Gastroesophageal sphincter (tissue), 4 donors: Measurements from ENCODE around the gene LRRC28. TPM values are rescaled to one million over a fixed set of nuclear protein-coding genes. Genes with fewer than 3 reads are reported as not detected.

Experiments
- ATAC-seq: fragments of 150-250 bp; one replicate; pipeline ENCODE4 v1.9.1; 2016; ENCODE audit warnings: mild to moderate bottlenecking, moderate library complexity
- H3K27ac ChIP-seq, 4 donors: fragments of 200-600 bp; sonication (generic) in 3 of 4; 1 replicate in 3 of 4; 2 replicates in 1 of 4; pipeline ENCODE4 v1.5.1; 2016 to 2019
- H3K27me3 ChIP-seq: fragments of 200-600 bp; sonication (generic); one replicate; pipeline ENCODE4 v1.5.1; 2019
- H3K36me3 ChIP-seq, 2 donors: fragments of 200-600 bp; sonication (generic); one replicate each; pipeline ENCODE4 v1.5.1; 2019; ENCODE audit warnings: control low read depth in 1 of 2
- H3K4me1 ChIP-seq, 3 donors: fragments of 200-600 bp; sonication (generic); 1 replicate in 2 of 3; 2 replicates in 1 of 3; pipeline ENCODE4 v1.5.1; 2016 to 2019; ENCODE audit warnings: control low read depth in 2 of 3
- H3K4me3 ChIP-seq, 2 donors: fragments of 200-600 bp; sonication (generic); one replicate each; pipeline ENCODE4 v1.5.1; 2019; ENCODE audit warnings: mild to moderate bottlenecking in 1 of 2, moderate library complexity in 1 of 2
- H3K9me3 ChIP-seq, 3 donors: fragments of 200-600 bp; sonication (generic); one replicate each; pipeline ENCODE4 v1.5.1; 2017 to 2019; ENCODE audit warnings: control low read depth in 2 of 3
- CTCF ChIP-seq, 4 experiments: fragments of 200-600 bp in 2 of 4; fragments of 450-650 bp in 2 of 4; sonication (generic) in 1 of 4; IDR thresholded peaks; one replicate each; pipeline ENCODE4 v1.5.1; 2017 to 2019; ENCODE audit warnings: antibody characterized with exemption in 4 of 4, mild to moderate bottlenecking in 2 of 4, moderate library complexity in 2 of 4
- EP300 ChIP-seq: sonication (generic); formaldehyde crosslinking; IDR thresholded peaks from one replicate; pipeline ENCODE4 v1.6.1; 2017; ENCODE audit warnings: antibody characterized with exemption, mild to moderate bottlenecking
- POLR2A ChIP-seq, 2 donors: fragments of 450-650 bp; IDR thresholded peaks; one replicate each; pipeline ENCODE4 v1.6.1; 2017; ENCODE audit warnings: antibody characterized with exemption in 2 of 2, mild to moderate bottlenecking in 2 of 2, moderate library complexity in 1 of 2
- POLR2AphosphoS5 ChIP-seq: sonication (generic); formaldehyde crosslinking; IDR thresholded peaks from one replicate; pipeline ENCODE4 v1.6.1; 2017; ENCODE audit warnings: antibody characterized with exemption
- WGBS, 2 donors: methylation state at CpG; one replicate each; pipeline ENCODE4 v1.1.5; 2018; ENCODE audit warnings: low coverage in 1 of 2; 5-methylcytosine and 5-hydroxymethylcytosine counted together
- total RNA-seq, 4 donors: library from RNA; depleted of rRNA; stranded (reverse); fragments of >200 nt; gene quantifications; one replicate each; pipeline ENCODE4 v1.1.0, GENCODE V29; 2016

LRRC28 gene
- total RNA-seq, 4 donors from 2014 or later: 26.1 to 47.2 (median 28.5) TPM

DNA sequence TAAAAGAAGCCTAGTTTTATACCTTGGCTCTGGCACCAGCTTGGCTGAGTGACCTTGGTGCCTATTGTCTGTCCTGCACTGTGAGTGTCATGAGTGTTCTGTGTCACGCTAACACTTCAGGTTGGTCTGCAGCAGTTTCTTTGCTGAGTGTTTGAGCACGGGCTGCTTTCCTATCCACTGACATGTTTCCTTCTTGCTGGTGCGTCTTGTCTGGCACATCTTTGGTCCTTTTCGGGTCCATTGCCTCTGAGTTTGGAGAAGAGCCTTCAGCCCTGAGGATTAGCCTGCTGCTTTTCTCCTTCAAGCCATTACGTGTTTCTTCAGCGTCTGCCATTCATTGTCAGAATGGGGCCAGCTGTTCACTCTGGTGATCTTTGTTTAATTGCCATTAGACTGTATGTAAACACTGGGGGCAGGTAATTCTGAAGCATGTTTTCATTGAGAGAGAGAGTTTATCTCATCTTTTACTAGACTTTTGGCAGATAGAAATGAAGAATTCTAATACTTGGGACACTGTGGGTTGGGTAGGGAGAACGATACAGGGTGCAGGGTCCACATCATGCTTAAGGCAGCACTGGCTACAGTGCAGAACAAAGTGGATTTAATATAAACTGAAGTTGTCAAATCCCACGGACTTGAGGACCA lies 55.5 kb downstream of the LRRC28 start:
- Histone ChIP-seq H3K36me3 (no peaks in the 10 kb centered on the region), H3K27ac (peak overlapping the region in 3 of 4 donors; percentile 40 to 51 (median 42)), H3K4me1 (peaks cover 0 to 22% (median 7%) of the 10 kb centered on the region in 3 donors), H3K4me3 (no peak overlapping the region), H3K27me3 (no peaks in the 10 kb centered on the region), H3K9me3 (no peaks in the 10 kb centered on the region)
- 14 to 42% methylated on average over 6 to 8 of the region's 8 CpGs for WGBS, 2 donors
- TF ChIP-seq EP300: no peak
- ATAC-seq: no peak

DNA sequence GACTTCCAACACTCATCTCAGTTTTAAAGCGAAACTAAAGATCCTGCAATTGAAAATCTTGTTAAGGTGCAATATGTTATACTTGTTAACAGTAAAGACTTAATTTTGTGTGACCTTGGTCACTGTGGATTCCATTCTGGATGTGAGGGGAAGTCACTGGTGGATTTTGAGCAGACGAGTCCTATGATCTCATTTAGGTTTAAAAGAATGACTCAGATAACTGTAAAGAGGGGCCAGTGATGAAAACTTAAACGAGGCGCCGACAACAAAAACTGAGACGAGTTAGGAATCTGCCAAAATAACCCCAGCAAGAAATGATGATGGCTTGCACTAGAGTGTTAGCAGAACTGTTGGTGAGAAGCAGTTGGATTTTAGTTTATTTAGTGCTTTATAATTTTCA lies 56.5 kb downstream of the LRRC28 start:
- H3K4me3 ChIP-seq: peak overlapping the region in 1 of 2 donors; percentile 1
- no peaks in the 10 kb centered on the region for H3K27me3 ChIP-seq
- H3K4me1 ChIP-seq: peaks cover 0 to 22% (median 7%) of the 10 kb centered on the region in 3 donors
- no peak for ATAC-seq
- H3K36me3 ChIP-seq: no peaks in the 10 kb centered on the region
- H3K27ac ChIP-seq: peak overlapping the region in 2 of 4 donors; percentile 8 to 51
- H3K9me3 ChIP-seq: peaks cover 0 to 7% (median 0%) of the 10 kb centered on the region in 3 donors
- 29 to 42% methylated on average over 6 of the region's 6 CpGs for WGBS, 2 donors
- no peak for TF ChIP-seq POLR2AphosphoS5
- no peak for TF ChIP-seq POLR2A (IDR thresholded peaks at IDR 0.05)
- no peak for TF ChIP-seq EP300
- TF ChIP-seq CTCF (IDR thresholded peaks at IDR 0.05): no peak

- no peaks in the 10 kb centered on the region for H3K27me3 ChIP-seq
- peaks cover 0 to 20% (median 0%) of the 10 kb centered on the region in 3 donors for H3K9me3 ChIP-seq
- peaks cover 0 to 18% (median 7%) of the 10 kb centered on the region in 3 donors for H3K4me1 ChIP-seq
- WGBS, 2 donors: 87 to 94% methylated on average over 5 of the region's 5 CpGs
- TF ChIP-seq POLR2AphosphoS5 (no peak), POLR2A (IDR thresholded peaks at IDR 0.05) (no peak), CTCF (IDR thresholded peaks at IDR 0.05) (no peak), EP300 (no peak)
- no peak overlapping the region for H3K4me3 ChIP-seq
- ATAC-seq: no peak
- no peak overlapping the region for H3K27ac ChIP-seq
- H3K36me3 ChIP-seq: peaks cover 0 to 11% of the 10 kb centered on the region in 2 donors
These were observed 59.5 kb downstream of the LRRC28 start for GRCh38 chr15:99310745-99311144.

DNA sequence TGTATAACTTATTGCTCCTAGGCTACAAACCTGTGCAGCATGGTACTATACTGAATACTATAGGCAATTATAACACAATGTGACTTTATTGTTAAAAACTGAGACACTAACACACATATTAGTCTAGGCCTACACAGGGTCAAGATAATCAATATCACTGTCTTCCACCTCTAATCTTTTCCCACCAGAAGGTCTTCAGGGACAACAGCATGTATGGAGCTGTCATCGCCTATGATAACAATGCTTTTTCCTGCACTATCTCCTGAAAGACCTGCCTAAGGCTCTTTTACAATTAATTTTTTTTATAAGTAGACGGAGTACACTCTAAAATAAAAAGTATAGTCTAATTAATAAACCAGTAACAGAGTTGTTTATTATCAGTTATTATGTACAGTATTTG lies 60.9 kb downstream of the LRRC28 start:
- 90 to 100% methylated on average over 2 of the region's 2 CpGs for WGBS, 2 donors
- Histone ChIP-seq H3K27me3 (no peaks in the 10 kb centered on the region), H3K4me3 (no peak overlapping the region), H3K4me1 (peaks cover 0 to 3% (median 0%) of the 10 kb centered on the region in 3 donors), H3K9me3 (peaks cover 0 to 20% (median 0%) of the 10 kb centered on the region in 3 donors), H3K27ac (no peak overlapping the region), H3K36me3 (peaks cover 0 to 11% of the 10 kb centered on the region in 2 donors)
- ATAC-seq: no peak
- TF ChIP-seq EP300 (no peak), CTCF (IDR thresholded peaks at IDR 0.05) (no peak), POLR2A (IDR thresholded peaks at IDR 0.05) (no peak), POLR2AphosphoS5 (no peak)

GRCh38 chr15:99312794-99313193 lies 61.5 kb downstream of the LRRC28 start:
- Histone ChIP-seq H3K27ac (no peak overlapping the region), H3K4me3 (no peak overlapping the region), H3K4me1 (no peaks in the 10 kb centered on the region), H3K9me3 (peaks cover 0 to 20% (median 0%) of the 10 kb centered on the region in 3 donors), H3K27me3 (no peaks in the 10 kb centered on the region), H3K36me3 (peaks cover 0 to 11% of the 10 kb centered on the region in 2 donors)
- no peak for ATAC-seq
- TF ChIP-seq EP300: no peak
- TF ChIP-seq POLR2A (IDR thresholded peaks at IDR 0.05): no peak
- TF ChIP-seq CTCF (IDR thresholded peaks at IDR 0.05): no peak
- TF ChIP-seq POLR2AphosphoS5: no peak
- 88 to 100% methylated on average over 3 of the region's 3 CpGs for WGBS, 2 donors
